WTC11 (cell line): ENCODE results near the gene WDR73. TPM values are rescaled to one million over a fixed set of nuclear protein-coding genes. Genes with fewer than 3 reads are reported as not detected.

Experiments used
- ATAC-seq: fragments of 200-7000 bp; cut with Tn5 transposase; 2 replicates; pipeline ENCODE4 v1.10.0; 2021; ENCODE audit warnings: mild to moderate bottlenecking, moderate library complexity
- CTCF ChIA-PET: fragments of 300-600 bp; sonication (Branson Sonifier 250); formaldehyde crosslinking; loops from one replicate; lab custom pipeline; 2021; ENCODE audit warnings: antibody characterized with exemption; lab: Charles Lee
- POLR2A ChIA-PET: fragments of 350-600 bp; sonication (Branson Sonifier 250); formaldehyde crosslinking; loops from one replicate; lab custom pipeline; 2021; ENCODE audit warnings: antibody characterized with exemption; lab: Charles Lee
- DNase-seq: peaks from one replicate; pipeline ENCODE4 v3.0.0; 2021; ENCODE audit warnings: low spot score
- H3K27ac Mint-ChIP-seq: 2 replicates; pipeline ENCODE4 v1.8.0; 2021; ENCODE audit warnings: mixed read lengths
- H3K27me3 Mint-ChIP-seq: 2 replicates; pipeline ENCODE4 v1.8.0; 2021; ENCODE audit warnings: low read depth, mild to moderate bottlenecking, moderate library complexity, mixed read lengths
- H3K36me3 Mint-ChIP-seq: 2 replicates; pipeline ENCODE4 v1.8.0; 2021; ENCODE audit warnings: mixed read lengths
- H3K4me1 Mint-ChIP-seq: 2 replicates; pipeline ENCODE4 v1.8.0; 2022; ENCODE audit warnings: mixed read lengths
- H3K4me3 Mint-ChIP-seq: 2 replicates; pipeline ENCODE4 v1.8.0; 2021; ENCODE audit warnings: mild to moderate bottlenecking, moderate library complexity, mixed read lengths
- H3K9me3 Mint-ChIP-seq: 2 replicates; pipeline ENCODE4 v1.8.0; 2021; ENCODE audit warnings: mixed read lengths
- CREB1 ChIP-seq: sonication (generic); formaldehyde crosslinking; IDR thresholded peaks from 2 replicates; pipeline ENCODE4 v1.8.0; 2023; ENCODE audit warnings: mild to moderate bottlenecking, missing genetic modification reagents
- FOXK1 ChIP-seq: sonication (generic); formaldehyde crosslinking; IDR thresholded peaks from 2 replicates; pipeline ENCODE4 v1.8.0; 2022; ENCODE audit warnings: mild to moderate bottlenecking, moderate library complexity, missing genetic modification reagents
- GTF2I ChIP-seq: fragments of 250-450 bp; sonication (Bioruptor Pico); conservative IDR thresholded peaks from 2 replicates; pipeline ENCODE4 v1.4.0; 2021; ENCODE audit warnings: mild to moderate bottlenecking
- HMGA2 ChIP-seq: fragments of 250-450 bp; sonication (Bioruptor Pico); IDR thresholded peaks from 2 replicates; pipeline ENCODE4 v1.4.0; 2021; ENCODE audit warnings: mild to moderate bottlenecking, moderate library complexity
- RELA ChIP-seq: sonication (generic); formaldehyde crosslinking; IDR thresholded peaks from 2 replicates; pipeline ENCODE4 v1.8.1; 2022; ENCODE audit warnings: missing genetic modification reagents, mild to moderate bottlenecking, borderline replicate concordance
- SMAD3 ChIP-seq: sonication (generic); formaldehyde crosslinking; IDR thresholded peaks from 2 replicates; pipeline ENCODE4 v1.8.0; 2022; ENCODE audit warnings: missing genetic modification reagents, mild to moderate bottlenecking, borderline replicate concordance
- SMAD4 ChIP-seq: sonication (generic); formaldehyde crosslinking; IDR thresholded peaks from 2 replicates; pipeline ENCODE4 v1.8.0; 2022; ENCODE audit warnings: mild to moderate bottlenecking, missing genetic modification reagents
- SP1 ChIP-seq: sonication (generic); formaldehyde crosslinking; conservative IDR thresholded peaks from 2 replicates; pipeline ENCODE4 v1.8.1; 2022; ENCODE audit warnings: missing genetic modification reagents
- TEAD1 ChIP-seq: sonication (generic); formaldehyde crosslinking; IDR thresholded peaks from 2 replicates; pipeline ENCODE4 v1.8.0; 2022; ENCODE audit warnings: mild to moderate bottlenecking, missing genetic modification reagents
- ZNF396 ChIP-seq: fragments of 250-450 bp; sonication (Bioruptor Pico); IDR thresholded peaks from 2 replicates; pipeline ENCODE4 v1.8.0; 2021; ENCODE audit warnings: mild to moderate bottlenecking, moderate library complexity, borderline replicate concordance
- ZNF416 ChIP-seq: fragments of 250-450 bp; sonication (Bioruptor Pico); IDR thresholded peaks from 2 replicates; pipeline ENCODE4 v1.9.0; 2021; ENCODE audit warnings: mild to moderate bottlenecking, inconsistent platforms
- ZNF423 ChIP-seq: fragments of 250-450 bp; sonication (Bioruptor Pico); IDR thresholded peaks from 2 replicates; pipeline ENCODE4 v2.1.2; 2022; ENCODE audit warnings: mild to moderate bottlenecking, moderate library complexity
- total RNA-seq: library from RNA; stranded (reverse); gene quantifications from 3 replicates; pipeline ENCODE4 v1.2.3, GENCODE V29; 2021
- TF ChIP-seq, protein P1 (sequence below): fragments of 250-450 bp; sonication (Bioruptor Pico); IDR thresholded peaks from 2 replicates; pipeline ENCODE4 v1.9.0; 2021; ENCODE audit warnings: mild to moderate bottlenecking
- TF ChIP-seq, protein P2 (sequence below): sonication (generic); formaldehyde crosslinking; conservative IDR thresholded peaks from 2 replicates; pipeline ENCODE4 v1.8.1; 2022; ENCODE audit warnings: mild to moderate bottlenecking, missing genetic modification reagents
- TF ChIP-seq, protein P3 (sequence below): fragments of 250-450 bp; sonication (Bioruptor Pico); IDR thresholded peaks from 2 replicates; pipeline ENCODE4 v1.9.0; 2021; ENCODE audit warnings: mild to moderate bottlenecking
- TF ChIP-seq, protein P4 (sequence below): sonication (generic); formaldehyde crosslinking; IDR thresholded peaks from 2 replicates; pipeline ENCODE4 v1.8.0; 2022; ENCODE audit warnings: mild to moderate bottlenecking, missing genetic modification reagents

WDR73 gene
- total RNA-seq, 1 experiment from 2014 or later: 22.6 TPM

- CTCF ChIA-PET: interaction anchor here (0.8 to 1.6 kb wide), 5 partner anchors 16 to 34 kb away, joined by 3 to 5 read pairs (median 5); no protein-coding TSS in a partner anchor
- POLR2A ChIA-PET: interaction anchor here (1.0 kb wide), 1 partner anchor 10 kb away, joined by 5 read pairs; no protein-coding TSS in a partner anchor
- DNase-seq (peak; percentile 32), ATAC-seq (peak; percentile 27)
- Mint-ChIP-seq H3K27ac (peak overlapping the region; percentile 94), H3K27me3 (no peaks in the 10 kb centered on the region), H3K9me3 (no peaks in the 10 kb centered on the region), H3K4me1 (peaks cover 69% of the 10 kb centered on the region), H3K36me3 (peaks cover 41% of the 10 kb centered on the region), H3K4me3 (peak overlapping the region; percentile 87)
- no peak for TF ChIP-seq CREB1 (CRISPR knock-in tag)
- TF ChIP-seq, protein P1, sequence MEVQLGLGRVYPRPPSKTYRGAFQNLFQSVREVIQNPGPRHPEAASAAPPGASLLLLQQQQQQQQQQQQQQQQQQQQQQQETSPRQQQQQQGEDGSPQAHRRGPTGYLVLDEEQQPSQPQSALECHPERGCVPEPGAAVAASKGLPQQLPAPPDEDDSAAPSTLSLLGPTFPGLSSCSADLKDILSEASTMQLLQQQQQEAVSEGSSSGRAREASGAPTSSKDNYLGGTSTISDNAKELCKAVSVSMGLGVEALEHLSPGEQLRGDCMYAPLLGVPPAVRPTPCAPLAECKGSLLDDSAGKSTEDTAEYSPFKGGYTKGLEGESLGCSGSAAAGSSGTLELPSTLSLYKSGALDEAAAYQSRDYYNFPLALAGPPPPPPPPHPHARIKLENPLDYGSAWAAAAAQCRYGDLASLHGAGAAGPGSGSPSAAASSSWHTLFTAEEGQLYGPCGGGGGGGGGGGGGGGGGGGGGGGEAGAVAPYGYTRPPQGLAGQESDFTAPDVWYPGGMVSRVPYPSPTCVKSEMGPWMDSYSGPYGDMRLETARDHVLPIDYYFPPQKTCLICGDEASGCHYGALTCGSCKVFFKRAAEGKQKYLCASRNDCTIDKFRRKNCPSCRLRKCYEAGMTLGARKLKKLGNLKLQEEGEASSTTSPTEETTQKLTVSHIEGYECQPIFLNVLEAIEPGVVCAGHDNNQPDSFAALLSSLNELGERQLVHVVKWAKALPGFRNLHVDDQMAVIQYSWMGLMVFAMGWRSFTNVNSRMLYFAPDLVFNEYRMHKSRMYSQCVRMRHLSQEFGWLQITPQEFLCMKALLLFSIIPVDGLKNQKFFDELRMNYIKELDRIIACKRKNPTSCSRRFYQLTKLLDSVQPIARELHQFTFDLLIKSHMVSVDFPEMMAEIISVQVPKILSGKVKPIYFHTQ (CRISPR knock-in tag): no peak; the same call in 1 of the 2 replicates
- TF ChIP-seq, protein P2, sequence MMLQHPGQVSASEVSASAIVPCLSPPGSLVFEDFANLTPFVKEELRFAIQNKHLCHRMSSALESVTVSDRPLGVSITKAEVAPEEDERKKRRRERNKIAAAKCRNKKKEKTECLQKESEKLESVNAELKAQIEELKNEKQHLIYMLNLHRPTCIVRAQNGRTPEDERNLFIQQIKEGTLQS (CRISPR knock-in tag): no peak
- peak; percentile 48; the same call in 1 of the 2 replicates for TF ChIP-seq FOXK1 (CRISPR knock-in tag)
- TF ChIP-seq, protein P3, sequence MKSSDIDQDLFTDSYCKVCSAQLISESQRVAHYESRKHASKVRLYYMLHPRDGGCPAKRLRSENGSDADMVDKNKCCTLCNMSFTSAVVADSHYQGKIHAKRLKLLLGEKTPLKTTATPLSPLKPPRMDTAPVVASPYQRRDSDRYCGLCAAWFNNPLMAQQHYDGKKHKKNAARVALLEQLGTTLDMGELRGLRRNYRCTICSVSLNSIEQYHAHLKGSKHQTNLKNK (CRISPR knock-in tag): peak; percentile 92; the same call in 1 of the 2 replicates
- TF ChIP-seq ZNF416: no peak
- TF ChIP-seq, protein P4, sequence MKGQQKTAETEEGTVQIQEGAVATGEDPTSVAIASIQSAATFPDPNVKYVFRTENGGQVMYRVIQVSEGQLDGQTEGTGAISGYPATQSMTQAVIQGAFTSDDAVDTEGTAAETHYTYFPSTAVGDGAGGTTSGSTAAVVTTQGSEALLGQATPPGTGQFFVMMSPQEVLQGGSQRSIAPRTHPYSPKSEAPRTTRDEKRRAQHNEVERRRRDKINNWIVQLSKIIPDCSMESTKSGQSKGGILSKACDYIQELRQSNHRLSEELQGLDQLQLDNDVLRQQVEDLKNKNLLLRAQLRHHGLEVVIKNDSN (CRISPR knock-in tag): no peak
- TF ChIP-seq HMGA2 (CRISPR knock-in tag): no peak
- TF ChIP-seq SMAD4 (CRISPR knock-in tag): no peak
- TF ChIP-seq ZNF423: 0 out of 2 replicates have a peak, but pooled peaks have one; percentile 34
- 0 out of 2 replicates have a peak, but pooled peaks have one; percentile 10 for TF ChIP-seq TEAD1 (CRISPR knock-in tag)
- 0 out of 2 replicates have a peak, but pooled peaks have one; percentile 21 for TF ChIP-seq ZNF396 (CRISPR knock-in tag)
- TF ChIP-seq SMAD3 (CRISPR knock-in tag): no peak; the same call in 1 of the 2 replicates
- no peak for TF ChIP-seq RELA
- peak; percentile 28; the same call in 1 of the 2 replicates for TF ChIP-seq SP1
These were observed 50.3 kb downstream of the WDR73 start for GRCh38 chr15:84603630-84604379.

- ChIA-PET POLR2A (interaction anchor here (0.6 to 3.0 kb wide), 4 partner anchors 30 to 42 kb away, joined by 3 to 14 read pairs (median 4); no protein-coding TSS in a partner anchor), CTCF (interaction anchor here (0.7 to 5.0 kb wide), 7 partner anchors 14 to 327 kb away, joined by 4 to 139 read pairs (median 8); partner anchors contain the start of genes NMB and WDR73)
- peak overlapping the region; percentile 87 for H3K4me3 Mint-ChIP-seq
- H3K27me3 Mint-ChIP-seq: no peaks in the 10 kb centered on the region
- H3K27ac Mint-ChIP-seq: no peak overlapping the region
- no peaks in the 10 kb centered on the region for H3K9me3 Mint-ChIP-seq
- no peak for DNase-seq
- no peak for ATAC-seq
- H3K4me1 Mint-ChIP-seq: peaks cover 51% of the 10 kb centered on the region
- H3K36me3 Mint-ChIP-seq: peaks cover 25% of the 10 kb centered on the region
- TF ChIP-seq, protein P4 (CRISPR knock-in tag): no peak
- TF ChIP-seq GTF2I (CRISPR knock-in tag): no peak
These were observed 52.6 kb downstream of the WDR73 start for GRCh38 chr15:84601555-84601838.
